Coronary artery (tissue), 2 donors: ENCODE results near the gene CAMK2D.

Source experiments
- DNase-seq: peaks from one replicate; pipeline ENCODE4 v3.0.0-alpha.2; 2017; ENCODE audit warnings: low spot score
- H3K27ac ChIP-seq, 2 donors: fragments of 200-600 bp; sonication (generic); one replicate each; pipeline ENCODE4 v1.5.1; 2016 to 2019
- H3K4me3 ChIP-seq: fragments of 200-600 bp; sonication (generic); 2 replicates; pipeline ENCODE4 v1.5.1; 2016; ENCODE audit warnings: mild to moderate bottlenecking, moderate library complexity
- TF ChIP-seq, protein P1 (sequence below): fragments of 200-600 bp; sonication (generic); IDR thresholded peaks from one replicate; pipeline ENCODE4 v1.5.1; 2019; ENCODE audit warnings: antibody characterized with exemption

Gene CAMK2D

DNA sequence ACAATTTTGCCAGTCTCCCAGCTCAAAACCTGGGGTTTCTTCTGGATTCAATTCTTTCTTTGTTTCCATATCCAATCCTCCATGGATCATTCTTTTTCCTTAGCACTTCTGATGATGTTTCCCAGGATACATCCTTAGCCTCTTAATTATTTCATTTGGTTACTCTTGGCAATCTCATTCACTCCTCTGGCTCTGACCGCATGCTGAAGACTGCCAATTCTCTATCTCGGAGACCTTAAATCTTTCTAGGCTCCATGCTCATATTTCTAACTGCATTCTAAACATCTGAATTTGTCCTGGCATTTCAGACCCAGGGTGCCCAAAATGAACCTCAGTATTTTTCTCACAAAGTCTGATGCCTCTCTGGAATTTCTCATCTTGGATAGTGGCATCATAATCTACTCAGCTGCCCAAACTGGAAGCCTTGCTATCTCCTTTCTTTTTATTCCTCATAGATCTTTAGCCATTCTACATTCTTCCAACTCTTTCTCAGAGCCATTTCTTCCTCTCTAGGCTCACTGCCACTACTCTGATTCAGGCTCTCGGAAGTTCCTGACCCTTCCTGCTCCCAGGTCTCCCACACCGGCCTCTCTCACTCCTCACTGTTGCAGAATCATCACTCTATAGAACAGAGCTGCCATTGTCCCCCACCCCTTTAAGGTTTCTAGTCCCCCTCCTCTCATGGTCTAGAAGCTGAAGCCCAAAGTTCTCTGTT lies 290.2 kb downstream of the CAMK2D start:
- Histone ChIP-seq H3K27ac (peak overlapping the region; percentile 52 to 57), H3K4me3 (no peak overlapping the region)
- TF ChIP-seq, protein P1, sequence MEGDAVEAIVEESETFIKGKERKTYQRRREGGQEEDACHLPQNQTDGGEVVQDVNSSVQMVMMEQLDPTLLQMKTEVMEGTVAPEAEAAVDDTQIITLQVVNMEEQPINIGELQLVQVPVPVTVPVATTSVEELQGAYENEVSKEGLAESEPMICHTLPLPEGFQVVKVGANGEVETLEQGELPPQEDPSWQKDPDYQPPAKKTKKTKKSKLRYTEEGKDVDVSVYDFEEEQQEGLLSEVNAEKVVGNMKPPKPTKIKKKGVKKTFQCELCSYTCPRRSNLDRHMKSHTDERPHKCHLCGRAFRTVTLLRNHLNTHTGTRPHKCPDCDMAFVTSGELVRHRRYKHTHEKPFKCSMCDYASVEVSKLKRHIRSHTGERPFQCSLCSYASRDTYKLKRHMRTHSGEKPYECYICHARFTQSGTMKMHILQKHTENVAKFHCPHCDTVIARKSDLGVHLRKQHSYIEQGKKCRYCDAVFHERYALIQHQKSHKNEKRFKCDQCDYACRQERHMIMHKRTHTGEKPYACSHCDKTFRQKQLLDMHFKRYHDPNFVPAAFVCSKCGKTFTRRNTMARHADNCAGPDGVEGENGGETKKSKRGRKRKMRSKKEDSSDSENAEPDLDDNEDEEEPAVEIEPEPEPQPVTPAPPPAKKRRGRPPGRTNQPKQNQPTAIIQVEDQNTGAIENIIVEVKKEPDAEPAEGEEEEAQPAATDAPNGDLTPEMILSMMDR = no peak
- DNase-seq = no peak

DNA sequence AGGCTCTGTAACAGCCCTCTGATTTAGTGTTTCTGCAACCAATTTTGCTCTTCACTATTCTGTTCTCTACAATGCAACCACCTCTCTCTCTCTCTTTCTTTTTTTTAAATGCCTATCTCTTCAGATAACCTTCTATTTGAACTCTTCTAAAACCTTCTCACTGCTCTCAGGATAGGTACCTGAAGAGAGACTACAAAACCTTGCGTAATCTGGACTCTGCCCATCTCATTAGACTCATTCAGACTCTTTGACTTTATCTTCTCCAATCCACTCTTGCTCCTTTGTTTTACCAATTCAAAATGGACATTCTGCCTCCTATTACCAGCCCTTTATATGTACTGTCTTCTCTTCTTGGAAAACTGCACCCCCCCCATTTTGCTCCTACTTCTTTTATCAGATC lies 291.6 kb downstream of the CAMK2D start:
- no peak for DNase-seq
- Histone ChIP-seq H3K27ac (peak overlapping the region; percentile 87 to 95), H3K4me3 (no peak overlapping the region)
- TF ChIP-seq, protein P1 = no peak

DNA sequence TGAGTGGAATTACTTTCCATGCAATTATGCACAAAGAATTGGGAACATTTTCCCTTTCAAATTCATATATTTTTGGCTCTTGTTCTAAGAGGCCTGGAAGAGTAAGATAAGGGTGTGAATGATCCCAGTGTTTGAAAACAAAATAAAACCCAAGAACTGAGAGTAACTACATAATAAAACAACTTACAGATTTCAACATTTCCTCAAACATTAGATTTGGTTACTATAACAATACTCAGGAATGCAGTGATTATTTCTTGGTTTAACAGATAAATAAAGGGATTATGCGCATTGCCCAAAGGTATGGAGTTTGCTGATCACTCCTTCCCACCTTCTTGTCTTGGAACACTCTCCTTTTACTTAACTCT lies 292.5 kb downstream of the CAMK2D start:
- peak overlapping the region; percentile 87 to 95 for H3K27ac ChIP-seq
- no peak overlapping the region for H3K4me3 ChIP-seq
- DNase-seq = no peak
- TF ChIP-seq, protein P1 = no peak

DNA sequence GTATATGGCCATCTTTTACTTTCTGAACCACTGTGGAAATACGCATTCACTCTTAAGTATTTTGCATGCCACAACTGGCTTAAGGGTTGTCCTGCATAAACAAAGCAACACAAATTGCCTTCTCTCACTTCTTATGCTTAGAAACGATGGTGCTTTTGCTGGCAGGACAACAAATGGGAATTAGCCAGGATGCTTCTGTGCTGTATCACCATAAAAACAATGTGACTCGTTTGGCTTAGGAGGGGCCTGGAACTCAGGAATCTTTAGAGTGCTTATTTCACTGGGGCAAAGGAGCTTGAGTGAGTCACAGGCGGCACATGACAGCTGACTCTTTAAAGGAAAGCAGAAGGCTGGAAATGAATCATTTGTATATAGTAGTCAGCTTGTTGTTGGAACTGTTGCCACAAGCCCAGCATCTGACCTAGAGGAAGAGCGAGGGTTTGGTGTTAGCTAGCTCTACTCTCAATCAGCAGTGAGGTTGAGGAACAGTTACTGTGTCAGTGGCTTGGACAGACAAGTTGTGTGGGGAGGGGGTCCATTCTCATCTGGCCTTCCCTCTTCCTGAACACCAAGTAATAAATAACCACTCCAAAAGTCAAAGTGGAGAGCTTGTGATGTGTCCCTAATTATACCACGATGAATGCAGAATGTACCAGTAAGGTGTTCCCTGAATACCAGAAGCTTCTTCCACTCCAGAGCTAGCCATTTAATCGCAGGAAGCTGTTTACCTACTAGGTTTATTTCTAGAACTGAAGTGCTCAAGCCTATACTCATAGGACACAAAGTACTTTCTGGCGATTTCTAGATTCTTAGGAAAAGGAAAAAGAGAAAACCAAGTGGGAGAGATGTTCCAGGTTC lies 293.1 kb downstream of the CAMK2D start:
- Histone ChIP-seq H3K4me3 (peak overlapping the region; percentile 50), H3K27ac (peak overlapping the region; percentile 87 to 95)
- DNase-seq = peak; percentile 93
- TF ChIP-seq, protein P1 = no peak

DNA sequence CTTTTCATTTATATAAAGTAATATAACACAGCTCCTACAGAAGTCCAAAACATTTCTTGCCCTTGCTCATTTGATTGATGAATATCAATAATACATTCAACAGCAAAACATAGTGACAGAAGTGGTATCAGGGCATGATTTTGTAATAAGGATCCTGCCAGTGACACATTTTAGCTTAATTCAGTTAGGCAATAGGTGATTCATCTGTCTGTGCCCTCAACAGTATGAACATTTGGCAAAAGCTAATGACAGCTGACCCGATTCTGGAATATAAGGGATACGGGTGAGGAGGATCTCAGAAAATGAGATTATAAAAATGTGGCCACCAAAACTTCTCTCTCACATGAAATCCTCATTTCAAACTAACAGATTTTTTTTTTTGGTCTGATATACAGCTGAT lies 294.0 kb downstream of the CAMK2D start:
- H3K4me3 ChIP-seq = peak overlapping the region; percentile 50
- DNase-seq = no peak

DNA sequence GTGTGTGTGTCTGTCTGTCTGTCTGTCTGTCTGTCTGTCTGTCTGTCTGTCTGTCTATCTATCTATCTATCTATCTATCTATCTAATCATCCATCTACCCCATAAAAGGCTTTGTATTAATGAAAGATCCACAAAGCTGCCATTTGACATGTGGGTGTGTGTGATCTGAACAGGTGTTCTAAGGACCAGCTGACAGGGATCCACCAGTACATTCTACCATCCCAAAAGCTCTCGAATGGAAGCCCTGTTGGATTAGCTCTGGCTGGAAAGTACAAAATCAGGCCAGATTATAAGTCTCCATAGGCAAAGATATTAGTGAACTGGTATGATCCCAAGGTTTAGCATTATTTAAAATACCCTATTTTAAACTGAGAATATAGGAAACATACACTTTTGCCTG lies 299.3 kb downstream of the CAMK2D start:
- no peak for DNase-seq
- TF ChIP-seq, protein P1 = no peak
- H3K27ac ChIP-seq = no peak overlapping the region
- H3K4me3 ChIP-seq = no peak overlapping the region

More for the DNA sequence above, 294.0 kb downstream of the CAMK2D start:
- TF ChIP-seq, protein P1 = no peak
- H3K27ac ChIP-seq = peak overlapping the region; percentile 87 to 95
